Bronchial epithelial cell (primary cell): ENCODE measurements around the gene TSPAN18. TPM values are rescaled to one million over a fixed set of nuclear protein-coding genes. Genes with fewer than 3 reads are reported as not detected.

Experiments
- DNase-seq: peaks from one replicate; pipeline ENCODE4 v3.0.0-alpha.2; 2010; ENCODE audit warnings: low read depth
- FAIRE-seq: peaks from 2 replicates; lab custom pipeline; 2011; peaks lifted over from hg19 to GRCh38; lab: Jason Lieb, UNC
- H3K27me3 ChIP-seq: 2 replicates; pipeline ENCODE4 v1.5.1; 2011; ENCODE audit warnings: low read length; ENCODE audit not compliant: control insufficient read depth, insufficient read depth
- H3K36me3 ChIP-seq: 2 replicates; pipeline ENCODE4 v1.5.1; 2011; ENCODE audit warnings: low read length; ENCODE audit not compliant: control insufficient read depth, insufficient read depth
- H3K4me3 ChIP-seq: 2 replicates; pipeline ENCODE4 v1.5.1; 2011; ENCODE audit warnings: mild to moderate bottlenecking, low read depth, low read length, control low read depth
- CTCF ChIP-seq: IDR thresholded peaks from 2 replicates; pipeline ENCODE4 v1.5.1; 2011; ENCODE audit warnings: mild to moderate bottlenecking, moderate library complexity, low read length, control low read depth, inconsistent platforms; ENCODE audit not compliant: insufficient read depth, severe bottlenecking
- total RNA-seq: library from RNA; depleted of rRNA; stranded (reverse); fragments of >200 nt; gene quantifications from 2 replicates; pipeline ENCODE4 v1.2.1, GENCODE V29; 2014

TSPAN18 gene
- total RNA-seq, 1 donor from 2014 or later: not detected

GRCh38 chr11:44978274-44978960, 251.7 kb downstream of the TSPAN18 start:
- DNase-seq: no peak
- FAIRE-seq: peak; percentile 93

DNA sequence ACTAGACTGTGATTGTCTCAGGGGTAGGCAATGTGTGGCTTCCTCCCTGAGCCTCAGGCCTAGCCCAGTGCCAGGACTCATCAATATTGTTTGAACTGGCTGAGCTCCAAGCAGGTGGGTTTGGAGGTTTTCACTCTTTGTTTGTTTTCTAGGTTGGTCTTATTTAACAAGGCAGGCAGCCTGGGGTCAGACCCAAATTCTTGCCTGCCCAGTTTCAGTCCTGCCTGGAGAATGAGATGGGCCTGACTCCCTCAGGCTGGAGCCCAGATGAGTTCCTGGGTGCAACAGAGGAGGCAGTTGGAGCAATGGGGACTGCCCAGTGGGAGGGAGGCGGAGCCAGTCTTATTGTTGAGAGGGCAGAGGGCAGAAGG, 252.2 kb downstream of the TSPAN18 start:
- peaks cover 4% of the 10 kb centered on the region for H3K27me3 ChIP-seq
- TF ChIP-seq CTCF: peak; percentile 7
- no peak overlapping the region for H3K4me3 ChIP-seq
- H3K36me3 ChIP-seq: no peaks in the 10 kb centered on the region
- peak; percentile 65 for DNase-seq
- peak; percentile 47 for FAIRE-seq

More at GRCh38 chr11:44978274-44978960, 251.7 kb downstream of the TSPAN18 start:
- no peak overlapping the region for H3K4me3 ChIP-seq
- H3K36me3 ChIP-seq: no peaks in the 10 kb centered on the region
- TF ChIP-seq CTCF: no peak
- H3K27me3 ChIP-seq: peaks cover 4% of the 10 kb centered on the region

GRCh38 chr11:44979543-44980399, 253.0 kb downstream of the TSPAN18 start:
- no peak overlapping the region for H3K4me3 ChIP-seq
- peaks cover 4% of the 10 kb centered on the region for H3K27me3 ChIP-seq
- FAIRE-seq (peak; percentile 100), DNase-seq (peak; percentile 91)
- TF ChIP-seq CTCF: no peak
- no peaks in the 10 kb centered on the region for H3K36me3 ChIP-seq

GRCh38 chr11:44980533-44981427, 254.0 kb downstream of the TSPAN18 start:
- TF ChIP-seq CTCF: no peak
- Histone ChIP-seq H3K36me3 (no peaks in the 10 kb centered on the region), H3K4me3 (no peak overlapping the region), H3K27me3 (peaks cover 6% of the 10 kb centered on the region)
- no peak for DNase-seq
- no peak for FAIRE-seq

Other genes starting within 250 kb of the TSPAN18 start
- gene CD82, start 161.3 kb upstream of the TSPAN18 start, total RNA-seq: 48.7 and 84.9 TPM in 2 replicates
- 1.8 and 4.9 TPM in 2 replicates for gene TP53I11, start 223.9 kb downstream of the TSPAN18 start, total RNA-seq